B cell (primary cell): Measurements from ENCODE around the gene THADA. TPM values are rescaled to one million over a fixed set of nuclear protein-coding genes. Genes with fewer than 3 reads are reported as not detected.

Source experiments
- ATAC-seq: fragments of 200-7000 bp; cut with Tn5 transposase; one replicate; pipeline ENCODE4 v1.10.0; 2021; ENCODE audit warnings: low read depth, mild to moderate bottlenecking, moderate number of reproducible peaks, moderate library complexity
- CTCF ChIA-PET: fragments of 350-600 bp; sonication (Branson Sonifier 250); formaldehyde crosslinking; loops from one replicate; lab custom pipeline; 2021; ENCODE audit warnings: antibody characterized with exemption, inconsistent platforms; lab: Charles Lee
- POLR2A ChIA-PET: fragments of 350-600 bp; sonication (Branson Sonifier 250); formaldehyde crosslinking; loops from one replicate; lab custom pipeline; 2021; ENCODE audit warnings: antibody characterized with exemption; lab: Charles Lee
- DNase-seq: peaks from one replicate; pipeline ENCODE4 v3.0.0; 2013
- H2AFZ ChIP-seq: 2 replicates; pipeline ENCODE4 v1.6.1; 2012; ENCODE audit warnings: mild to moderate bottlenecking, low read depth, low read length; ENCODE audit not compliant: insufficient read depth, poor library complexity, severe bottlenecking
- H3K27ac ChIP-seq, 2 donors: 1 replicate in 1 of 2; 2 replicates in 1 of 2; pipeline ENCODE4 v1.5.1; 2012 to 2013; ENCODE audit warnings: low read length in 2 of 2, mild to moderate bottlenecking in 2 of 2, moderate library complexity in 1 of 2
- H3K27me3 ChIP-seq, 4 experiments: fragments of 200-600 bp in 1 of 4; sonication (generic) in 1 of 4; replicated peaks in 1 of 4; 1 replicate in 2 of 4; 2 replicates in 2 of 4; pipeline versions ENCODE4 v1.6.1 to v1.7.0; 2013 to 2016; ENCODE audit warnings: low read length in 3 of 4, mild to moderate bottlenecking in 2 of 4, mixed read lengths in 1 of 4, moderate library complexity in 1 of 4; ENCODE audit not compliant: insufficient read depth in 4 of 4, control insufficient read depth in 3 of 4; ENCODE audit errors: control extremely low read depth in 1 of 4
- H3K36me3 ChIP-seq, 2 experiments: replicated peaks in 1 of 2; 1 replicate in 1 of 2; 2 replicates in 1 of 2; pipeline versions ENCODE4 v1.6.1 to v1.7.1; 2013; ENCODE audit warnings: low read length in 1 of 2; ENCODE audit not compliant: insufficient read depth in 2 of 2, control insufficient read depth in 1 of 2; ENCODE audit errors: control extremely low read depth in 1 of 2, extremely low read depth in 1 of 2
- H3K4me1 ChIP-seq, 2 donors: fragments of 200-600 bp in 1 of 2; sonication (generic) in 1 of 2; 1 replicate in 1 of 2; 2 replicates in 1 of 2; pipeline versions ENCODE4 v1.5.1 to v1.6.1; 2013 to 2017; ENCODE audit warnings: low read length in 2 of 2; ENCODE audit not compliant: control insufficient read depth in 2 of 2, insufficient read depth in 2 of 2
- H3K4me2 ChIP-seq: replicated peaks from 2 replicates; pipeline ENCODE3; 2012; ENCODE audit warnings: mild to moderate bottlenecking, low read depth, low read length; ENCODE audit not compliant: poor library complexity, severe bottlenecking
- H3K4me3 ChIP-seq, 5 experiments: fragments of 200-600 bp in 1 of 5; sonication (generic) in 1 of 5; 1 replicate in 3 of 5; 2 replicates in 2 of 5; pipeline versions ENCODE4 v1.5.1 to v1.7.0; 2011 to 2016; ENCODE audit warnings: low read length in 4 of 5, mild to moderate bottlenecking in 4 of 5, low read depth in 2 of 5, control low read depth in 1 of 5, moderate library complexity in 1 of 5; ENCODE audit not compliant: insufficient read depth in 1 of 5; ENCODE audit errors: control extremely low read depth in 1 of 5, extremely low read depth in 1 of 5
- H3K79me2 ChIP-seq: fragments of 200-600 bp; sonication (generic); one replicate; pipeline ENCODE4 v1.6.0; 2016; ENCODE audit warnings: low read length; ENCODE audit not compliant: control insufficient read depth, insufficient read depth
- H3K9ac ChIP-seq: fragments of 200-600 bp; sonication (generic); 2 replicates; pipeline ENCODE4 v1.6.1; 2017; ENCODE audit warnings: mild to moderate bottlenecking, low read length, moderate library complexity
- H3K9me3 ChIP-seq, 3 donors: one replicate each; pipeline versions ENCODE4 v1.6.1 to v1.7.1; 2013; ENCODE audit warnings: low read length in 2 of 3; ENCODE audit not compliant: control insufficient read depth in 2 of 3, insufficient read depth in 1 of 3; ENCODE audit errors: control extremely low read depth in 1 of 3
- H4K20me1 ChIP-seq: 2 replicates; pipeline ENCODE4 v1.6.0; 2012; ENCODE audit warnings: mild to moderate bottlenecking, low read length; ENCODE audit not compliant: insufficient read depth, control insufficient read depth, poor library complexity, severe bottlenecking
- H3K27ac Mint-ChIP-seq: one replicate; pipeline ENCODE4 v1.8.0; 2021; ENCODE audit warnings: mixed read lengths
- H3K27me3 Mint-ChIP-seq: one replicate; pipeline ENCODE4 v1.8.0; 2021; ENCODE audit warnings: mixed read lengths
- H3K4me1 Mint-ChIP-seq: one replicate; pipeline ENCODE4 v1.8.0; 2021; ENCODE audit warnings: mixed read lengths
- H3K4me3 Mint-ChIP-seq: one replicate; pipeline ENCODE4 v1.8.0; 2021; ENCODE audit warnings: mixed read lengths
- H3K9me3 Mint-ChIP-seq: one replicate; pipeline ENCODE4 v1.8.0; 2022; ENCODE audit warnings: mixed read lengths; ENCODE audit not compliant: insufficient read depth
- EZH2 ChIP-seq: IDR thresholded peaks from 2 replicates; pipeline ENCODE4 v1.6.1; 2012; ENCODE audit warnings: borderline replicate concordance, low read depth, mild to moderate bottlenecking, moderate library complexity, low read length; ENCODE audit not compliant: insufficient read depth, poor library complexity, severe bottlenecking
- WGBS: methylation state at CpG from one replicate; pipeline ENCODE4 v1.1.5; 2013; ENCODE audit warnings: missing lambda C conversion rate; ENCODE audit not compliant: insufficient coverage; 5-methylcytosine and 5-hydroxymethylcytosine counted together
- intact Hi-C: fragments of 100-400 bp; cut with micrococcal nuclease; formaldehyde crosslinking; loops from one replicate; pipeline ENCODE4 v1.10.0; 2022
- polyA plus RNA-seq: library from polyadenylated mRNA; depleted of rRNA; stranded (reverse); fragments of >200 nt; gene quantifications from 2 replicates; pipeline ENCODE4 v1.2.3, GENCODE V29; 2012
- total RNA-seq, 2 donors: library from RNA; stranded (reverse); fragments of 120-200 nt in 1 of 2; gene quantifications; 1 replicate in 1 of 2; 2 replicates in 1 of 2; pipeline versions ENCODE4 v1.2.3 to v1.2.4, GENCODE V29; 2013 to 2022
- TF ChIP-seq, protein P1 (sequence below): fragments of 200-600 bp; IDR thresholded peaks from one replicate; pipeline ENCODE4 v1.8.0; 2022; ENCODE audit warnings: antibody characterized with exemption, mild to moderate bottlenecking

Gene THADA
- total and polyA plus RNA-seq, 2 donors (not counting 1 experiment from before 2014, with no cell fraction given): 17.6 to 48.5 TPM

DNA sequence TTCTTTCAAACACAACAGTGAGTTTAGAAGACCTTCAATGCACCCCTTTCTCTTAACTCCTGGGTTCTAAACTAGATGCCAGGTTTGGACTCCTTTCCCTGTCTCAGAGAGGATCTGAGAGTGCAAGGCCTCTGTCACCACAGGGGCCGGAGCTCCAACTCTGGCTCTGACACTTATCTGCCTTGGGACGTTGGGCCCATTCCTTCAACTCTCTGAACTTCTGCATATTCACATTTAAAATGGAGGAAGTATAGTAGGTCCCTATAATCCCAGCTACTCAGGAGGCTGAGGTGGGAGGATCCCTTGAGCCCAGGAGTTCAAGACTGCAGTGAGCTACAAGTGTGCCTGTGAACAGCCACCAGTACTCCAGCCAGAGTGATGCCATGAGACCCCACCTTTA lies 325.4 kb downstream of the THADA start:
- Histone ChIP-seq H3K36me3 (peaks cover 0 to 39% of the 10 kb centered on the region in 2 experiments), H3K79me2 (no peaks in the 10 kb centered on the region), H3K4me3 (no peak overlapping the region), H3K4me1 (no peaks in the 10 kb centered on the region), H3K27me3 (no peaks in the 10 kb centered on the region), H3K9me3 (no peaks in the 10 kb centered on the region), H3K27ac (no peak overlapping the region), H3K9ac (no peak overlapping the region), H4K20me1 (no peaks in the 10 kb centered on the region), H2AFZ (no peak overlapping the region), H3K4me2 (no peak overlapping the region)
- Mint-ChIP-seq H3K9me3 (no peaks in the 10 kb centered on the region), H3K27me3 (no peaks in the 10 kb centered on the region), H3K4me1 (no peaks in the 10 kb centered on the region), H3K27ac (no peak overlapping the region), H3K4me3 (no peak overlapping the region)
- DNase-seq (no peak), ATAC-seq (no peak)
- POLR2A ChIA-PET: no interaction called here
- intact Hi-C loops: no loop called here
- CTCF ChIA-PET: no interaction called here
- WGBS: 100% methylated on average over 1 of the region's 2 CpGs
- TF ChIP-seq, protein P1, sequence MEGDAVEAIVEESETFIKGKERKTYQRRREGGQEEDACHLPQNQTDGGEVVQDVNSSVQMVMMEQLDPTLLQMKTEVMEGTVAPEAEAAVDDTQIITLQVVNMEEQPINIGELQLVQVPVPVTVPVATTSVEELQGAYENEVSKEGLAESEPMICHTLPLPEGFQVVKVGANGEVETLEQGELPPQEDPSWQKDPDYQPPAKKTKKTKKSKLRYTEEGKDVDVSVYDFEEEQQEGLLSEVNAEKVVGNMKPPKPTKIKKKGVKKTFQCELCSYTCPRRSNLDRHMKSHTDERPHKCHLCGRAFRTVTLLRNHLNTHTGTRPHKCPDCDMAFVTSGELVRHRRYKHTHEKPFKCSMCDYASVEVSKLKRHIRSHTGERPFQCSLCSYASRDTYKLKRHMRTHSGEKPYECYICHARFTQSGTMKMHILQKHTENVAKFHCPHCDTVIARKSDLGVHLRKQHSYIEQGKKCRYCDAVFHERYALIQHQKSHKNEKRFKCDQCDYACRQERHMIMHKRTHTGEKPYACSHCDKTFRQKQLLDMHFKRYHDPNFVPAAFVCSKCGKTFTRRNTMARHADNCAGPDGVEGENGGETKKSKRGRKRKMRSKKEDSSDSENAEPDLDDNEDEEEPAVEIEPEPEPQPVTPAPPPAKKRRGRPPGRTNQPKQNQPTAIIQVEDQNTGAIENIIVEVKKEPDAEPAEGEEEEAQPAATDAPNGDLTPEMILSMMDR: no peak
- no peak for TF ChIP-seq EZH2

DNA sequence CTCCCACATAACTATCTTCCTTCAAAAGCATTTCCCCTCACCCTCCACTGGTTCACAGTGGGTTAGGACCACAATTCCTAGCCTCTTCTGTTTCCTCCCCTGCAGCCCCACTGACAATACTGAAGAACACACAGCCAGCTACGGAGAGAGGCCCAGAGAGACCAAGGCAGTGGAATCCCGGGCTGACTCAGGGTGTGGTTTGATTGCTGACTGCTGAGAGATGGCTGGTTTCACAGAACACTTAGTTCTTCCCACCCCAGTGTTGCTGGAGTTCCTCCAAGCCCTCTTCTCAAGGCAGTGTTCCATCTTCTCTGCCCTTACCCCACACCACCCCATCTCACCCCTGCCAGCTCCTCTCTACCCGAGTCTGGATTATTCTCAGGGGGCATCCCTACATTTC lies 326.1 kb downstream of the THADA start:
- intact Hi-C loops: no loop called here
- WGBS: no CpG with 5 or more reads among the region's 3 CpGs
- Mint-ChIP-seq H3K27me3 (no peaks in the 10 kb centered on the region), H3K9me3 (no peaks in the 10 kb centered on the region), H3K27ac (no peak overlapping the region), H3K4me1 (no peaks in the 10 kb centered on the region), H3K4me3 (no peak overlapping the region)
- Histone ChIP-seq H3K4me1 (no peaks in the 10 kb centered on the region), H3K4me3 (no peak overlapping the region), H4K20me1 (no peaks in the 10 kb centered on the region), H3K36me3 (peaks cover 0 to 41% of the 10 kb centered on the region in 2 experiments), H3K27ac (no peak overlapping the region), H3K9ac (no peak overlapping the region), H3K9me3 (no peaks in the 10 kb centered on the region), H3K79me2 (no peaks in the 10 kb centered on the region), H2AFZ (no peak overlapping the region), H3K27me3 (no peaks in the 10 kb centered on the region), H3K4me2 (no peak overlapping the region)
- no peak for DNase-seq
- POLR2A ChIA-PET: no interaction called here
- CTCF ChIA-PET: no interaction called here
- ATAC-seq: no peak
- TF ChIP-seq, protein P1: no peak
- no peak for TF ChIP-seq EZH2
